Lung (tissue), 12 donors: ENCODE data around the gene FBXO30. TPM values are rescaled to one million over a fixed set of nuclear protein-coding genes. Genes with fewer than 3 reads are reported as not detected.

Source experiments
- ATAC-seq: fragments of 200-7000 bp; cut with Tn5 transposase; one replicate; pipeline ENCODE4 v1.9.1; 2020; ENCODE audit warnings: moderate number of reproducible peaks; ENCODE audit not compliant: insufficient read depth, low FRiP score
- DNase-seq, 3 donors: peaks; one replicate each; pipeline ENCODE4 v3.0.0-alpha.2; 2013 to 2017
- H3K27ac ChIP-seq, 2 donors: one replicate each; pipeline ENCODE4 v1.5.1; 2013; ENCODE audit warnings: mild to moderate bottlenecking in 2 of 2, moderate library complexity in 2 of 2, control low read depth in 1 of 2, inconsistent platforms in 1 of 2, low read depth in 1 of 2, low read length in 1 of 2
- H3K27me3 ChIP-seq, 3 donors: one replicate each; pipeline ENCODE4 v1.5.1; 2013; ENCODE audit warnings: low read length in 2 of 3; ENCODE audit not compliant: control insufficient read depth in 3 of 3, insufficient read depth in 3 of 3
- H3K36me3 ChIP-seq, 4 donors: one replicate each; pipeline ENCODE4 v1.5.1; 2013; ENCODE audit warnings: low read length in 4 of 4, mild to moderate bottlenecking in 1 of 4, moderate library complexity in 1 of 4; ENCODE audit not compliant: control insufficient read depth in 4 of 4, insufficient read depth in 4 of 4
- H3K4me1 ChIP-seq, 5 donors: one replicate each; pipeline ENCODE4 v1.5.1; 2013; ENCODE audit warnings: low read length in 5 of 5, mild to moderate bottlenecking in 2 of 5, moderate library complexity in 1 of 5; ENCODE audit not compliant: control insufficient read depth in 5 of 5, insufficient read depth in 5 of 5
- H3K4me3 ChIP-seq: one replicate; pipeline ENCODE4 v1.5.1; 2013; ENCODE audit warnings: mild to moderate bottlenecking, control low read depth, moderate library complexity
- H3K9ac ChIP-seq, 2 donors: one replicate each; pipeline ENCODE4 v1.5.1; 2013; ENCODE audit warnings: low read length in 2 of 2, control low read depth in 1 of 2; ENCODE audit not compliant: insufficient read depth in 1 of 2
- H3K9me3 ChIP-seq, 4 donors: one replicate each; pipeline ENCODE4 v1.5.1; 2013; ENCODE audit warnings: low read length in 3 of 4, mild to moderate bottlenecking in 1 of 4, moderate library complexity in 1 of 4; ENCODE audit not compliant: control insufficient read depth in 4 of 4, insufficient read depth in 3 of 4
- CTCF ChIP-seq: IDR thresholded peaks from 2 replicates; pipeline ENCODE4 v1.5.1; 2012; ENCODE audit warnings: mild to moderate bottlenecking; ENCODE audit errors: control extremely low read depth, extremely low read depth
- WGBS, 2 donors: extraction: QIAGEN DNeasy Blood & Tissue Kit; methylation state at CpG; one replicate each; pipeline ENCODE4 v1.1.7; 2013; 5-methylcytosine and 5-hydroxymethylcytosine counted together
- polyA plus RNA-seq, 2 donors: library from polyadenylated mRNA; stranded (reverse); fragments of 200-250 nt; gene quantifications; one replicate each; pipeline ENCODE4 v1.2.1, GENCODE V29; 2013
- total RNA-seq, 2 donors: library from RNA; depleted of rRNA in 1 of 2; stranded (reverse); fragments of >200 nt in 1 of 2; gene quantifications; one replicate each; pipeline ENCODE4 v1.2.1, GENCODE V29; 2014 to 2021
- donor health status: control.
- donor health status: control.
- donor health status: Bipolar disorder and iron deficiency.
- donor health status: healthy.
- donor health status: DM: yes; HTN: yes; CAD: no.

FBXO30 gene
- total and polyA plus RNA-seq, 4 donors, result 3.9 to 16.1 (median 5.6) TPM

GRCh38 chr6:145809211-145809610 is 5.4 kb downstream of the FBXO30 start:
- TF ChIP-seq CTCF, result no peak
- DNase-seq, result peak in 1 of 3 donors; percentile 18
- Histone ChIP-seq H3K9ac (no peak overlapping the region), H3K27me3 (no peaks in the 10 kb centered on the region), H3K4me3 (no peak overlapping the region), H3K27ac (peak overlapping the region in 1 of 2 donors; percentile 53), H3K4me1 (peaks cover 0 to 26% (median 5%) of the 10 kb centered on the region in 5 donors), H3K36me3 (peaks cover 9 to 18% (median 15%) of the 10 kb centered on the region in 4 donors), H3K9me3 (no peaks in the 10 kb centered on the region)
- no peak for ATAC-seq

- no peak for DNase-seq
- TF ChIP-seq CTCF, result no peak
- no peak overlapping the region for H3K9ac ChIP-seq
- WGBS, 2 donors, result 87 to 90% methylated on average over 2 of the region's 2 CpGs
- no peak overlapping the region for H3K4me3 ChIP-seq
- H3K9me3 ChIP-seq, result no peaks in the 10 kb centered on the region
- no peaks in the 10 kb centered on the region for H3K27me3 ChIP-seq
- no peak overlapping the region for H3K27ac ChIP-seq
- peaks cover 0 to 24% (median 5%) of the 10 kb centered on the region in 5 donors for H3K4me1 ChIP-seq
- no peak for ATAC-seq
- H3K36me3 ChIP-seq, result peaks cover 10 to 22% (median 17%) of the 10 kb centered on the region in 4 donors
Observed at GRCh38 chr6:145808239-145808638, 6.4 kb downstream of the FBXO30 start.

- TF ChIP-seq CTCF, result no peak
- no peak overlapping the region for H3K9ac ChIP-seq
- H3K4me3 ChIP-seq, result no peak overlapping the region
- H3K27me3 ChIP-seq, result no peaks in the 10 kb centered on the region
- DNase-seq, result no peak
- H3K9me3 ChIP-seq, result no peaks in the 10 kb centered on the region
- WGBS, 2 donors, result 97 to 99% methylated on average over 5 of the region's 5 CpGs
- peaks cover 10 to 31% (median 22%) of the 10 kb centered on the region in 4 donors for H3K36me3 ChIP-seq
- peaks cover 0 to 19% (median 0%) of the 10 kb centered on the region in 5 donors for H3K4me1 ChIP-seq
- no peak overlapping the region for H3K27ac ChIP-seq
- ATAC-seq, result no peak
Observed at GRCh38 chr6:145802141-145802540, 12.5 kb downstream of the FBXO30 start.

- Histone ChIP-seq H3K4me1 (peaks cover 0 to 22% (median 0%) of the 10 kb centered on the region in 5 donors), H3K9ac (no peak overlapping the region), H3K27me3 (no peaks in the 10 kb centered on the region), H3K9me3 (no peaks in the 10 kb centered on the region), H3K27ac (no peak overlapping the region), H3K4me3 (no peak overlapping the region), H3K36me3 (peaks cover 8 to 31% (median 20%) of the 10 kb centered on the region in 4 donors)
- WGBS, 2 donors, result 90 to 93% methylated on average over 6 of the region's 6 CpGs
- DNase-seq (no peak), ATAC-seq (no peak)
- no peak for TF ChIP-seq CTCF
Observed at GRCh38 chr6:145801021-145801420, 13.6 kb downstream of the FBXO30 start.
